Measurements from ENCODE around the gene VRK2. TPM values are rescaled to one million over a fixed set of nuclear protein-coding genes. Genes with fewer than 3 reads are reported as not detected.

The VRK2 gene
- total and polyA plus RNA-seq, 10 of the 15 experiments (the other 5 are each of a cell fraction or from before 2014, with no cell fraction given) = 26.5 to 78.0 (median 57.3) TPM

DNA sequence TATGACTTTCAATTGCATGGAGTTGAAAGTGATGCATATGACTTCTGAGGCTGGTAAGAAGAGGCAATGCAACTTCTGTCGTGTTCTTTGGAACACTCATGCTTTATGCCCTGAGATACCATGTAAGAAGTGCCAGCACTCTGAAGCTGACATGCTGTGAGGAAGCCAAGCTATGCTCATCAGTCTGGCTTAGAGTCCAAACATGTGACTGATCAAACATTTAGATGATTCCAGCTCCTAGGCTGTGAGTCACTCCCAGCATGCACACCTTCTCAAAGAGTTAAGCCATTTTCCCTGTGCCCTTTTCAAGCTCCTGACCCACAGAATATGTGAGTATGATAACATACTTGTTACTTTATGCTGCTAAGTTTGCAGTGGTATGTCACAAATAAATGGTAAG, 15.8 kb upstream of the VRK2 start (continued):
- TF ChIP-seq, protein P1, sequence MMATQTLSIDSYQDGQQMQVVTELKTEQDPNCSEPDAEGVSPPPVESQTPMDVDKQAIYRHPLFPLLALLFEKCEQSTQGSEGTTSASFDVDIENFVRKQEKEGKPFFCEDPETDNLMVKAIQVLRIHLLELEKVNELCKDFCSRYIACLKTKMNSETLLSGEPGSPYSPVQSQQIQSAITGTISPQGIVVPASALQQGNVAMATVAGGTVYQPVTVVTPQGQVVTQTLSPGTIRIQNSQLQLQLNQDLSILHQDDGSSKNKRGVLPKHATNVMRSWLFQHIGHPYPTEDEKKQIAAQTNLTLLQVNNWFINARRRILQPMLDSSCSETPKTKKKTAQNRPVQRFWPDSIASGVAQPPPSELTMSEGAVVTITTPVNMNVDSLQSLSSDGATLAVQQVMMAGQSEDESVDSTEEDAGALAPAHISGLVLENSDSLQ (IDR thresholded peaks at IDR 0.05) = no peak
- TF ChIP-seq SIN3A (IDR thresholded peaks at IDR 0.05; ENCODE audit: low read depth, low read length) = no peak
- no peak for TF ChIP-seq HDAC6 (IDR thresholded peaks at IDR 0.05; ENCODE audit: unreplicated experiment)
- no peak for TF ChIP-seq NR2F1 (conservative IDR thresholded peaks at IDR 0.05)
- no peak for TF ChIP-seq RAD21 (IDR thresholded peaks at IDR 0.05; ENCODE audit: insufficient read depth, low read depth, low read length)
- TF ChIP-seq, protein P2, sequence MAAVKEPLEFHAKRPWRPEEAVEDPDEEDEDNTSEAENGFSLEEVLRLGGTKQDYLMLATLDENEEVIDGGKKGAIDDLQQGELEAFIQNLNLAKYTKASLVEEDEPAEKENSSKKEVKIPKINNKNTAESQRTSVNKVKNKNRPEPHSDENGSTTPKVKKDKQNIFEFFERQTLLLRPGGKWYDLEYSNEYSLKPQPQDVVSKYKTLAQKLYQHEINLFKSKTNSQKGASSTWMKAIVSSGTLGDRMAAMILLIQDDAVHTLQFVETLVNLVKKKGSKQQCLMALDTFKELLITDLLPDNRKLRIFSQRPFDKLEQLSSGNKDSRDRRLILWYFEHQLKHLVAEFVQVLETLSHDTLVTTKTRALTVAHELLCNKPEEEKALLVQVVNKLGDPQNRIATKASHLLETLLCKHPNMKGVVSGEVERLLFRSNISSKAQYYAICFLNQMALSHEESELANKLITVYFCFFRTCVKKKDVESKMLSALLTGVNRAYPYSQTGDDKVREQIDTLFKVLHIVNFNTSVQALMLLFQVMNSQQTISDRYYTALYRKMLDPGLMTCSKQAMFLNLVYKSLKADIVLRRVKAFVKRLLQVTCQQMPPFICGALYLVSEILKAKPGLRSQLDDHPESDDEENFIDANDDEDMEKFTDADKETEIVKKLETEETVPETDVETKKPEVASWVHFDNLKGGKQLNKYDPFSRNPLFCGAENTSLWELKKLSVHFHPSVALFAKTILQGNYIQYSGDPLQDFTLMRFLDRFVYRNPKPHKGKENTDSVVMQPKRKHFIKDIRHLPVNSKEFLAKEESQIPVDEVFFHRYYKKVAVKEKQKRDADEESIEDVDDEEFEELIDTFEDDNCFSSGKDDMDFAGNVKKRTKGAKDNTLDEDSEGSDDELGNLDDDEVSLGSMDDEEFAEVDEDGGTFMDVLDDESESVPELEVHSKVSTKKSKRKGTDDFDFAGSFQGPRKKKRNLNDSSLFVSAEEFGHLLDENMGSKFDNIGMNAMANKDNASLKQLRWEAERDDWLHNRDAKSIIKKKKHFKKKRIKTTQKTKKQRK (IDR thresholded peaks at IDR 0.05; ENCODE audit: low read depth, low read length) = no peak
- no peak for TF ChIP-seq RBBP5 (conservative IDR thresholded peaks at IDR 0.05)
- TF ChIP-seq ZNF274 (IDR thresholded peaks at IDR 0.05; ENCODE audit: insufficient read depth, insufficient read length) = no peak
- TF ChIP-seq RFX5 (IDR thresholded peaks at IDR 0.05; ENCODE audit: low read depth, low read length) = no peak
- TF ChIP-seq, protein P3, sequence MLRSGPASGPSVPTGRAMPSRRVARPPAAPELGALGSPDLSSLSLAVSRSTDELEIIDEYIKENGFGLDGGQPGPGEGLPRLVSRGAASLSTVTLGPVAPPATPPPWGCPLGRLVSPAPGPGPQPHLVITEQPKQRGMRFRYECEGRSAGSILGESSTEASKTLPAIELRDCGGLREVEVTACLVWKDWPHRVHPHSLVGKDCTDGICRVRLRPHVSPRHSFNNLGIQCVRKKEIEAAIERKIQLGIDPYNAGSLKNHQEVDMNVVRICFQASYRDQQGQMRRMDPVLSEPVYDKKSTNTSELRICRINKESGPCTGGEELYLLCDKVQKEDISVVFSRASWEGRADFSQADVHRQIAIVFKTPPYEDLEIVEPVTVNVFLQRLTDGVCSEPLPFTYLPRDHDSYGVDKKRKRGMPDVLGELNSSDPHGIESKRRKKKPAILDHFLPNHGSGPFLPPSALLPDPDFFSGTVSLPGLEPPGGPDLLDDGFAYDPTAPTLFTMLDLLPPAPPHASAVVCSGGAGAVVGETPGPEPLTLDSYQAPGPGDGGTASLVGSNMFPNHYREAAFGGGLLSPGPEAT (IDR thresholded peaks at IDR 0.05; ENCODE audit: low read depth) = no peak
- no peak for TF ChIP-seq NR2C2 (IDR thresholded peaks at IDR 0.05; ENCODE audit: borderline replicate concordance, control insufficient read depth, insufficient read length, low read depth)
- TF ChIP-seq, protein P4, sequence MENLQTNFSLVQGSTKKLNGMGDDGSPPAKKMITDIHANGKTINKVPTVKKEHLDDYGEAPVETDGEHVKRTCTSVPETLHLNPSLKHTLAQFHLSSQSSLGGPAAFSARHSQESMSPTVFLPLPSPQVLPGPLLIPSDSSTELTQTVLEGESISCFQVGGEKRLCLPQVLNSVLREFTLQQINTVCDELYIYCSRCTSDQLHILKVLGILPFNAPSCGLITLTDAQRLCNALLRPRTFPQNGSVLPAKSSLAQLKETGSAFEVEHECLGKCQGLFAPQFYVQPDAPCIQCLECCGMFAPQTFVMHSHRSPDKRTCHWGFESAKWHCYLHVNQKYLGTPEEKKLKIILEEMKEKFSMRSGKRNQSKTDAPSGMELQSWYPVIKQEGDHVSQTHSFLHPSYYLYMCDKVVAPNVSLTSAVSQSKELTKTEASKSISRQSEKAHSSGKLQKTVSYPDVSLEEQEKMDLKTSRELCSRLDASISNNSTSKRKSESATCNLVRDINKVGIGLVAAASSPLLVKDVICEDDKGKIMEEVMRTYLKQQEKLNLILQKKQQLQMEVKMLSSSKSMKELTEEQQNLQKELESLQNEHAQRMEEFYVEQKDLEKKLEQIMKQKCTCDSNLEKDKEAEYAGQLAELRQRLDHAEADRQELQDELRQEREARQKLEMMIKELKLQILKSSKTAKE (IDR thresholded peaks at IDR 0.05; ENCODE audit: low read depth, poor library complexity, severe bottlenecking) = no peak
- TF ChIP-seq, protein P5, sequence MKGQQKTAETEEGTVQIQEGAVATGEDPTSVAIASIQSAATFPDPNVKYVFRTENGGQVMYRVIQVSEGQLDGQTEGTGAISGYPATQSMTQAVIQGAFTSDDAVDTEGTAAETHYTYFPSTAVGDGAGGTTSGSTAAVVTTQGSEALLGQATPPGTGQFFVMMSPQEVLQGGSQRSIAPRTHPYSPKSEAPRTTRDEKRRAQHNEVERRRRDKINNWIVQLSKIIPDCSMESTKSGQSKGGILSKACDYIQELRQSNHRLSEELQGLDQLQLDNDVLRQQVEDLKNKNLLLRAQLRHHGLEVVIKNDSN (IDR thresholded peaks at IDR 0.05; ENCODE audit: borderline replicate concordance, extremely low read length, insufficient read depth, low read depth, low read length) = no peak
